ENCODE data around the gene TCF12. TPM values are rescaled to one million over a fixed set of nuclear protein-coding genes. Genes with fewer than 3 reads are reported as not detected.

TCF12 gene
- polyA plus RNA-seq, 1 donor (not counting 4 experiments of a cell fraction or from before 2014, with no cell fraction given): 48.3 TPM

DNA sequence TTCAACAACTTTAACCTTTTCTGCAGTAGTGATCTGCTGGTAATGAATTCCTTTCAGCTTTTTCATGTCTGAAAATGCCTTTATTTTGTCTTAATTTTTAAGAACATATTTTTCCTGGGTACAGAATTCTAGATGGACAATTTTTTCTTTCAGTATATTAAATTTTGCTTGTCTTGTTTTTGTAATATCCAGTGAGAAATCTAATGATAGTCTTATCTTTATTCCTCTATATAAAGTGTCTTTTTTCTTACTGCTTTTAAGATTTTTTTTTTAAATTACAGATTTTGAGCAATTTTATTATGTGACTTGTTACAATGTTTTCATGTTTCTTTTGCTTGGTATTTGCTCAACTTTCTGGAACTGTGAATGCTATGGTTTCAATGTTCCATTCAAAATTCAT lies 38.1 kb downstream of the TCF12 start:
- Histone ChIP-seq H3K27me3 (ENCODE audit: control insufficient read depth, extremely low read depth, insufficient read depth, low read length) (no peaks in the 10 kb centered on the region), H3K4me3 (ENCODE audit: control insufficient read depth in 2 of 3, extremely low read depth in 1 of 3, insufficient read depth in 2 of 3, low read depth in 1 of 3, low read length in 3 of 3) (no peak overlapping the region), H2AFZ (ENCODE audit: control insufficient read depth, low read length) (no peak overlapping the region), H3K9me3 (ENCODE audit: control insufficient read depth, low read depth, low read length) (no peaks in the 10 kb centered on the region), H3K9ac (ENCODE audit: control insufficient read depth, extremely low read depth, insufficient read depth, low read length) (no peak overlapping the region), H3K9me1 (ENCODE audit: control insufficient read depth, extremely low read depth, insufficient read depth, low read length) (no peaks in the 10 kb centered on the region), H4K20me1 (ENCODE audit: control insufficient read depth, extremely low read depth, insufficient read depth, low read length) (peaks cover 3% of the 10 kb centered on the region), H3K27ac (ENCODE audit: control insufficient read depth, insufficient read depth, low read length) (no peak overlapping the region), H3K4me2 (ENCODE audit: control insufficient read depth, extremely low read depth, insufficient read depth, low read depth, low read length) (no peak overlapping the region), H3K79me2 (ENCODE audit: control insufficient read depth, insufficient read depth, low read length) (peaks cover 74% of the 10 kb centered on the region), H3K36me3 (ENCODE audit: control insufficient read depth in 2 of 2, extremely low read depth in 1 of 2, insufficient read depth in 2 of 2, low read length in 2 of 2) (no peaks in the 10 kb centered on the region), H3K4me1 (ENCODE audit: control insufficient read depth, extremely low read depth, insufficient read depth, low read length) (peaks cover 3% of the 10 kb centered on the region)
- dilution Hi-C loops (cut with MboI; ENCODE audit: extremely low pct_ligation_motif_present, low sequenced_read_pairs): no loop called here
- DNase-seq (ENCODE audit: low read depth, low spot score) (no peak), FAIRE-seq (no peak)
- TF ChIP-seq EZH2 (IDR thresholded peaks at IDR 0.05; ENCODE audit: low read length): no peak
- TF ChIP-seq, protein P1, sequence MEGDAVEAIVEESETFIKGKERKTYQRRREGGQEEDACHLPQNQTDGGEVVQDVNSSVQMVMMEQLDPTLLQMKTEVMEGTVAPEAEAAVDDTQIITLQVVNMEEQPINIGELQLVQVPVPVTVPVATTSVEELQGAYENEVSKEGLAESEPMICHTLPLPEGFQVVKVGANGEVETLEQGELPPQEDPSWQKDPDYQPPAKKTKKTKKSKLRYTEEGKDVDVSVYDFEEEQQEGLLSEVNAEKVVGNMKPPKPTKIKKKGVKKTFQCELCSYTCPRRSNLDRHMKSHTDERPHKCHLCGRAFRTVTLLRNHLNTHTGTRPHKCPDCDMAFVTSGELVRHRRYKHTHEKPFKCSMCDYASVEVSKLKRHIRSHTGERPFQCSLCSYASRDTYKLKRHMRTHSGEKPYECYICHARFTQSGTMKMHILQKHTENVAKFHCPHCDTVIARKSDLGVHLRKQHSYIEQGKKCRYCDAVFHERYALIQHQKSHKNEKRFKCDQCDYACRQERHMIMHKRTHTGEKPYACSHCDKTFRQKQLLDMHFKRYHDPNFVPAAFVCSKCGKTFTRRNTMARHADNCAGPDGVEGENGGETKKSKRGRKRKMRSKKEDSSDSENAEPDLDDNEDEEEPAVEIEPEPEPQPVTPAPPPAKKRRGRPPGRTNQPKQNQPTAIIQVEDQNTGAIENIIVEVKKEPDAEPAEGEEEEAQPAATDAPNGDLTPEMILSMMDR (optimal IDR thresholded peaks at IDR 0.05 in 1 of 3, IDR thresholded peaks at IDR 0.05 in 1 of 3, conservative IDR thresholded peaks at IDR 0.05 in 1 of 3; ENCODE audit: extremely low read depth in 1 of 3, insufficient read depth in 2 of 3, low read length in 3 of 3): no peak

DNA sequence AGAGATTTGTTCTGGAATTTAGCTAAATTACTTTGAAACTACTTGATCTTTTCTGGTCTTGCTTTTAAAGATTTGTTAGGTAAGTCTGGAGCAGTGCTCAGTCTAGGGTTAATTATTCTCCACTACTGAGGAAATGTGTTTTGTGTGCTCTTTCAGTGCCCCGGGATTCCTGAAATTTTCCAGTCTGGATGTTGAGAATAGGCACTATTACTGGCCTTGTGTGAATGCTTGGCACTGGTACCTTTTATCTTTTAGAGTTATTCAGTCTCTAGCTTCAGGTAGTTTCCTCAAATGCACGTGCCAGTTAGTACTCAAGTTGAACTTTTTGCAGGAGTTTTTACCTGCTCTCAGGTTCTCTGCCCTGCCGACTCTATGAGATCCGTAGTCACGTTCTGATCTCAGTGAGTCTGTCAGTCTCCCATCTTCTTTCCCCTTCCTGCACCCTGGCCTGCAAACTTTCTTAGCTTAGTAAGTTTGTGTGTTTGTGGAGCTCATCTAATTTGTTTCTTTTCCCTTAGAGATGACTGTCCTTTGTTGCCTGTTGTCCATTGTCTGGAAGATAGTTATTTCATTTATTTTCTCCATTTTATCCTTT lies 39.5 kb downstream of the TCF12 start:
- FAIRE-seq (no peak), DNase-seq (ENCODE audit: low read depth, low spot score) (no peak)
- H3K9ac ChIP-seq (ENCODE audit: control insufficient read depth, extremely low read depth, insufficient read depth, low read length): no peak overlapping the region
- H3K4me3 ChIP-seq (ENCODE audit: control insufficient read depth in 2 of 3, extremely low read depth in 1 of 3, insufficient read depth in 2 of 3, low read depth in 1 of 3, low read length in 3 of 3): no peak overlapping the region
- H2AFZ ChIP-seq (ENCODE audit: control insufficient read depth, low read length): no peak overlapping the region
- H3K27me3 ChIP-seq (ENCODE audit: control insufficient read depth, extremely low read depth, insufficient read depth, low read length): no peaks in the 10 kb centered on the region
- H3K4me1 ChIP-seq (ENCODE audit: control insufficient read depth, extremely low read depth, insufficient read depth, low read length): peaks cover 3% of the 10 kb centered on the region
- H3K79me2 ChIP-seq (ENCODE audit: control insufficient read depth, insufficient read depth, low read length): peaks cover 68% of the 10 kb centered on the region
- H3K9me1 ChIP-seq (ENCODE audit: control insufficient read depth, extremely low read depth, insufficient read depth, low read length): no peaks in the 10 kb centered on the region
- H3K36me3 ChIP-seq (ENCODE audit: control insufficient read depth in 2 of 2, extremely low read depth in 1 of 2, insufficient read depth in 2 of 2, low read length in 2 of 2): no peaks in the 10 kb centered on the region
- no peaks in the 10 kb centered on the region for H3K9me3 ChIP-seq (ENCODE audit: control insufficient read depth, low read depth, low read length)
- peaks cover 3% of the 10 kb centered on the region for H4K20me1 ChIP-seq (ENCODE audit: control insufficient read depth, extremely low read depth, insufficient read depth, low read length)
- no peak overlapping the region for H3K27ac ChIP-seq (ENCODE audit: control insufficient read depth, insufficient read depth, low read length)
- dilution Hi-C loops (cut with MboI; ENCODE audit: extremely low pct_ligation_motif_present, low sequenced_read_pairs): no loop called here
- no peak overlapping the region for H3K4me2 ChIP-seq (ENCODE audit: control insufficient read depth, extremely low read depth, insufficient read depth, low read depth, low read length)
- TF ChIP-seq, protein P1 (optimal IDR thresholded peaks at IDR 0.05 in 1 of 3, IDR thresholded peaks at IDR 0.05 in 1 of 3, conservative IDR thresholded peaks at IDR 0.05 in 1 of 3; ENCODE audit: extremely low read depth in 1 of 3, insufficient read depth in 2 of 3, low read length in 3 of 3): no peak
- no peak for TF ChIP-seq EZH2 (IDR thresholded peaks at IDR 0.05; ENCODE audit: low read length)

Measured in keratinocyte (primary cell).